AG09319 (cell line): Measurements from ENCODE around the gene CACNA2D3.

Source experiments
- DNase-seq: peaks from one replicate; pipeline ENCODE4 v3.0.0-alpha.2; 2010; ENCODE audit warnings: low read depth; ENCODE audit errors: extremely low read depth
- TF ChIP-seq, protein P1 (sequence below): IDR thresholded peaks from 2 replicates; pipeline ENCODE4 v1.5.1; 2011; ENCODE audit warnings: low read depth, mild to moderate bottlenecking, inconsistent platforms, low read length, moderate library complexity

CACNA2D3 gene

DNA sequence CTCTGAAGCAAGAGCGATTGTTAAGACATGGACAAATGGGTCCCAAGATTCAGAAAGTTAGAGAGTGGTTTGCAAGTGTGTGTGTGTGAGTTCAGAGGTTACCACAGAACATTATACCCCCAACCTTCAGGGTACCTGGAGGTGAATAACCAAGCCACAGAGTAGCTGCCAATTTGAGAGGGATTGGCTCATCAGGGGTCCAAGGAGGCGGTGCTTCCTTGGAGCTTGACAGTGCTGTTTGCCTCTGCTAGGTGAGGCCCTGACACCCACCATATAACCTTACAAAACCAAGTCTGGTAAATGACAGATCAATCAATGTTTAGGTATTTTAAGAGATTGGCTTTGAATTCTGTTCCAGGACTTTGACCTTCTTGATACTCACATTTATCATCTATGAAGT lies 769.8 kb downstream of the CACNA2D3 start:
- TF ChIP-seq, protein P1, sequence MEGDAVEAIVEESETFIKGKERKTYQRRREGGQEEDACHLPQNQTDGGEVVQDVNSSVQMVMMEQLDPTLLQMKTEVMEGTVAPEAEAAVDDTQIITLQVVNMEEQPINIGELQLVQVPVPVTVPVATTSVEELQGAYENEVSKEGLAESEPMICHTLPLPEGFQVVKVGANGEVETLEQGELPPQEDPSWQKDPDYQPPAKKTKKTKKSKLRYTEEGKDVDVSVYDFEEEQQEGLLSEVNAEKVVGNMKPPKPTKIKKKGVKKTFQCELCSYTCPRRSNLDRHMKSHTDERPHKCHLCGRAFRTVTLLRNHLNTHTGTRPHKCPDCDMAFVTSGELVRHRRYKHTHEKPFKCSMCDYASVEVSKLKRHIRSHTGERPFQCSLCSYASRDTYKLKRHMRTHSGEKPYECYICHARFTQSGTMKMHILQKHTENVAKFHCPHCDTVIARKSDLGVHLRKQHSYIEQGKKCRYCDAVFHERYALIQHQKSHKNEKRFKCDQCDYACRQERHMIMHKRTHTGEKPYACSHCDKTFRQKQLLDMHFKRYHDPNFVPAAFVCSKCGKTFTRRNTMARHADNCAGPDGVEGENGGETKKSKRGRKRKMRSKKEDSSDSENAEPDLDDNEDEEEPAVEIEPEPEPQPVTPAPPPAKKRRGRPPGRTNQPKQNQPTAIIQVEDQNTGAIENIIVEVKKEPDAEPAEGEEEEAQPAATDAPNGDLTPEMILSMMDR, result no peak

DNA sequence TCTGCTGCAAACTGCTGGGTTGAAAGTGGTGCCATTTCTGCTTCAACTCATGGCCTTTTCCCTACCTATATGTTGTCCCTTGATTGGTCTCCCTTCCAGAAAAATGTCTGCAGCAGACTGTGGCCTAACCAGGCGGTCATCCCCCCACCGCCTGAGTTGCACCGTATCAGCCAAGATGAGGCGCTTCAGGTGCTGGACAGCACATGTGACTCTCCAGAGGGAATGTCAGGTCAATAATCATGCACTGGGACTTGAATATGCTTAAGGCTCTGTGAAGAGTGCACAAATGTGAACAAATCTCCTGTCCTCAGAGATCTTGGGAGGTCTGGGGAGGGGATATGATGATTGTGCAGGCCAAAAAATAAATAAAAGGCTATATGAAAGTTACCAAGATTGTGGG lies 773.3 kb downstream of the CACNA2D3 start:
- no peak for DNase-seq
- TF ChIP-seq, protein P1, result no peak

More for the DNA sequence above, 769.8 kb downstream of the CACNA2D3 start:
- DNase-seq, result no peak

DNA sequence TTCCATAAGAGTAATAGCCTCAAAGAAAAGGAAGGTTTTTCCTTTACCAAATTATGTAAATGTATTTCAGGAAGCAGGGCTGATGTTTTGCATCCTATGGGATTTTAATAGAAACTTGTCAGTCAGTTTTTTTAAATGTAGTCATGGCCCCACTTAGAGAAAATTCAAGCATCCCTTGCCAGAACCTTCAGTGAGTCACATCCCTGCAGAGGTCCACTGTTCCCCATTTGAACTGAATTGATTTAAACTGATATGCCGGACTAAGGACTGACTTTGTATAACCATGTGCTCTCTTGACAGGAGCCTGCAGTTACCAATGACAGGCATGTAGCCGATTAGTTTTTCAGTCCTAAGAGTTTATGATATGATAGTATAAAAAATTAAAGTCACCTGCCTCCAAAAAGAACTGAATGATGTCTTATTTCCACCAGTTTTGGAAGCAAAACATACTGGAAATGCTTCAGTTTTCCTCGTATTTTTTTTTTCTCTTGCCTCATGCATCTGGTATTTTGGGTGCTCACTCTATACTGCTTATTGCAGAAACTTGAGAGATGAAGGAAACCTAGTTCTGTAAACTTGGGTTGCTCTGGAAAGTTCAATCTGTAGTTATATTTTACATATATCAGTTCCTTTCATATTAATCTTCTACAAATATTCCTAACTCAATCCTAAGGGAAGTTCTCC lies 774.8 kb downstream of the CACNA2D3 start:
- TF ChIP-seq, protein P1, result no peak
- DNase-seq, result no peak

DNA sequence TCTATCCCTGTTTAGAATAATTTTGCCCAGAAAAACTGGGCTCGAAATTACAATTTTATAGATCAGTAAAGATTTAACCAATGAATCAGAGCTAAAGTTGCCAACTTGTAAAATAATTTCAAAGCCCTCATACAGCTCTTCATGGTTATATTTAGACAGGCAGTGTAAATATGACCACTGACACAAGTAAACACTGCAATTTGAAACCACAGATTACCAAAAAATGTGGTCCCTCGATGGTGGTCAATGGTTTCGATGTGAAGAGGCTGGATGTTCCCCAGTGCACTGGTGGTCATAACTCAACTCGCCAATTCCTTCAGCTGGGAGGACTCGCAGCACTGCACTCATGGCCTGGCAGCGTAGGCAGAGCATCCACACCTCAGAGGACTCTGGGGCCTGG lies 776.9 kb downstream of the CACNA2D3 start:
- DNase-seq, result no peak
- TF ChIP-seq, protein P1, result no peak

DNA sequence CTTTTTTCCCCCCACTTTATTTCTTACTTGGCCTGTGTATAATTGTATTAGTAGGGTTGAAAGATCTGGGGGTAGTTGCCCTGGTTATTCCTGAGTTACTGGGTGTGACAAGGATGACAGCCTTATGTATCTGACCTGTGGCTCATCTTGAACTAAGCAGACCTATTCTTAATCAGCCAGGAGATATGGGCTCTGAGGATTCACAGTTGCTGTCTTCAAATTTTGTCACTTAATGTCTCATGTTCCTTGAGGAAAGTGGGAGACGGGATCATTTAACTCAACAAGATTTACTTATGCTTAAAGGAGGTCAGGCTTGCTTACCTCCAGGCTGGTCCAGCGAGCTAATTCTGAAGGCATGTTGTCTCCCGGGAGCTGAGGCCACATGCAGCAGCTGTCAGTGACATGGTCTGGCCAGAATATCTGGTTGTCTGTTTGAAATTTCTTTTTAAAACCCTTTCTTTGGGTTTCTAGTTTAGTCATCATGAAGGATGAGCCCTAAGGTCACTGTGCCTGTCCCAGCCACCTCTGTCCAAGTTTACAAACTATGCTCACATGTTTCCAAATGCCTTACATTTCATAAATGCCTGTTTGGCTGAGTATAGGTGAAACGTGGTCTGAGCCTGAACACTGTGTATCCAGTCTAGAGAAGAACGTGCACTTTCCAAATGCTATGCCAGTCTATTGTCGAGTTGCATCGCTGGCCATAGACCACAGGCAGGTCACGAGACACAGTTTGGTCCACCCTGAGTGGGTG lies 778.7 kb downstream of the CACNA2D3 start:
- DNase-seq, result no peak
- TF ChIP-seq, protein P1, result no peak

DNA sequence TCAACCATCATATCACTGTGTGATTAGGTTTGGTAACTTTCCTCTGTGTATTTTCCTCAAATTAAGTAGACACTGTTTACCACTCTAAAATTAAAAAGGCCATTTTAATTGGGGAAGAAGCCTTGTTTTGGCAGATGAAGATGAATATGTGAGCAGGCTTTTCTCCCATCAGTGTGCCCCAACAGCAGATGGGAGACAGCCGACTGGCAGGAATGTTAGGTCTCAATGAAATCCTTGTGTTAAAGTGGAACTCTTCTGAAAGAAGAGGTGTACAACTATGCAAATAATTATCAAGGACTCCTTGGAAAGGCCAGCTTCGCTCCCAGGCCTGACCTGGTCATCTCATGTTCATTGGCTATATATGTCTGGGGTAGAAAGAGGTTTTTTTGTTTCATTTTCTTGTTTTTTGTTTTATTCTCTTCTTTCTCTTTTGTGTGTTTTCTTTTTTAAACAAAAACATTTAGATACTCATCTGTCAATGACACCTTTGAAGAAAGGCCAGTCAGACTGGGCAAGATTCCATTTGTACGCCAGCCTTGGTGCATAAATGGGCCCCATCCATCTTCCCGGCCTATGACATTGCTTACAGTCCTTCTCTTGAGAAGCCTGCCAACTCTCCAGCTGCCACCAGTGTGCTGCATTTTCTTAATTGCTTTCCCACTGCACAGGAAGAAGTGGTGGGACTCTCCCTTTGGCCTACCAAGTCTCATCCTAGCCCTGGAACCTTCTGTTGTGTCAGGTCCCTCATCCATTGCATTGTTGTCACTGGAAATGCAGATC lies 779.7 kb downstream of the CACNA2D3 start:
- no peak for DNase-seq
- TF ChIP-seq, protein P1, result no peak
